Mucosa of rectum (tissue), 2 donors: Measurements from ENCODE around the gene GARS1.
A peak's percentile ranks its signal among the peaks of the same experiment; 100 is the strongest.

ENCODE experiments used
- H3K27ac ChIP-seq, 2 donors: one replicate each; pipeline ENCODE4 v1.7.0; 2013; ENCODE audit warnings: inconsistent platforms in 2 of 2, low read depth in 2 of 2, low read length in 2 of 2
- H3K27me3 ChIP-seq, 2 donors: one replicate each; pipeline ENCODE4 v1.7.0; 2013; ENCODE audit warnings: low read length in 2 of 2; ENCODE audit not compliant: control insufficient read depth in 2 of 2, insufficient read depth in 2 of 2
- H3K36me3 ChIP-seq, 2 donors: one replicate each; pipeline ENCODE4 v1.7.0; 2013; ENCODE audit warnings: low read length in 2 of 2; ENCODE audit not compliant: control insufficient read depth in 2 of 2, insufficient read depth in 2 of 2
- H3K4me1 ChIP-seq, 2 donors: one replicate each; pipeline ENCODE4 v1.7.0; 2013; ENCODE audit warnings: low read length in 2 of 2, mild to moderate bottlenecking in 1 of 2; ENCODE audit not compliant: control insufficient read depth in 2 of 2, insufficient read depth in 2 of 2
- H3K4me3 ChIP-seq, 2 donors: one replicate each; pipeline ENCODE4 v1.7.0; 2013; ENCODE audit warnings: low read length in 2 of 2
- H3K9ac ChIP-seq, 2 donors: one replicate each; pipeline ENCODE4 v1.7.0; 2013; ENCODE audit warnings: low read length in 2 of 2, low read depth in 1 of 2, mild to moderate bottlenecking in 1 of 2
- H3K9me3 ChIP-seq, 2 donors: one replicate each; pipeline ENCODE4 v1.7.0; 2013; ENCODE audit warnings: low read length in 2 of 2; ENCODE audit not compliant: control insufficient read depth in 2 of 2
- donor health status: healthy.
- donor health status: Normal muscosa, but diverticular disease.

GARS1 gene

GRCh38 chr7:30617359-30617758 is 22.7 kb downstream of the GARS1 start:
- peaks cover 34 to 66% of the 10 kb centered on the region in 2 donors for H3K36me3 ChIP-seq
- H3K4me1 ChIP-seq = peaks cover 0 to 8% of the 10 kb centered on the region in 2 donors

GRCh38 chr7:30618080-30618676 is 23.5 kb downstream of the GARS1 start:
- Histone ChIP-seq H3K27me3 (no peaks in the 10 kb centered on the region), H3K9ac (no peak overlapping the region), H3K27ac (no peak overlapping the region), H3K36me3 (peaks cover 33 to 62% of the 10 kb centered on the region in 2 donors), H3K4me3 (no peak overlapping the region), H3K4me1 (peaks cover 0 to 8% of the 10 kb centered on the region in 2 donors), H3K9me3 (no peaks in the 10 kb centered on the region)

More at GRCh38 chr7:30617359-30617758, 22.7 kb downstream of the GARS1 start:
- no peaks in the 10 kb centered on the region for H3K27me3 ChIP-seq
- H3K4me3 ChIP-seq = no peak overlapping the region
- H3K27ac ChIP-seq = peak overlapping the region in 1 of 2 donors; percentile 8
- H3K9me3 ChIP-seq = no peaks in the 10 kb centered on the region
- H3K9ac ChIP-seq = no peak overlapping the region

GRCh38 chr7:30618961-30619360 is 24.3 kb downstream of the GARS1 start:
- Histone ChIP-seq H3K27ac (no peak overlapping the region), H3K4me1 (peaks cover 0 to 8% of the 10 kb centered on the region in 2 donors), H3K27me3 (no peaks in the 10 kb centered on the region), H3K36me3 (peaks cover 34 to 63% of the 10 kb centered on the region in 2 donors), H3K4me3 (no peak overlapping the region), H3K9ac (no peak overlapping the region), H3K9me3 (no peaks in the 10 kb centered on the region)

- no peak overlapping the region for H3K9ac ChIP-seq
- no peaks in the 10 kb centered on the region for H3K9me3 ChIP-seq
- H3K27me3 ChIP-seq = no peaks in the 10 kb centered on the region
- H3K4me3 ChIP-seq = no peak overlapping the region
- no peak overlapping the region for H3K27ac ChIP-seq
- peaks cover 52 to 55% of the 10 kb centered on the region in 2 donors for H3K36me3 ChIP-seq
- no peaks in the 10 kb centered on the region for H3K4me1 ChIP-seq
These were observed 30.6 kb downstream of the GARS1 start for GRCh38 chr7:30625283-30625682.

- Histone ChIP-seq H3K36me3 (peaks cover 49% of the 10 kb centered on the region in 2 donors), H3K4me3 (no peak overlapping the region), H3K4me1 (no peaks in the 10 kb centered on the region), H3K27ac (no peak overlapping the region), H3K9ac (no peak overlapping the region), H3K27me3 (no peaks in the 10 kb centered on the region), H3K9me3 (no peaks in the 10 kb centered on the region)
These were observed 32.3 kb downstream of the GARS1 start for GRCh38 chr7:30627026-30627425.

GRCh38 chr7:30630986-30631385 is 36.3 kb downstream of the GARS1 start:
- no peaks in the 10 kb centered on the region for H3K9me3 ChIP-seq
- H3K4me3 ChIP-seq = no peak overlapping the region
- H3K9ac ChIP-seq = no peak overlapping the region
- no peaks in the 10 kb centered on the region for H3K4me1 ChIP-seq
- H3K27me3 ChIP-seq = no peaks in the 10 kb centered on the region
- peaks cover 58 to 60% of the 10 kb centered on the region in 2 donors for H3K36me3 ChIP-seq
- H3K27ac ChIP-seq = no peak overlapping the region

- Histone ChIP-seq H3K36me3 (peaks cover 45 to 52% of the 10 kb centered on the region in 2 donors), H3K27ac (no peak overlapping the region), H3K27me3 (no peaks in the 10 kb centered on the region), H3K9me3 (no peaks in the 10 kb centered on the region), H3K9ac (no peak overlapping the region), H3K4me3 (no peak overlapping the region), H3K4me1 (no peaks in the 10 kb centered on the region)
These were observed 38.5 kb downstream of the GARS1 start for GRCh38 chr7:30633223-30633622.

GRCh38 chr7:30634193-30634626 is 39.5 kb downstream of the GARS1 start:
- Histone ChIP-seq H3K9me3 (no peaks in the 10 kb centered on the region), H3K27me3 (no peaks in the 10 kb centered on the region), H3K36me3 (peaks cover 38 to 43% of the 10 kb centered on the region in 2 donors), H3K4me1 (no peaks in the 10 kb centered on the region), H3K27ac (no peak overlapping the region), H3K9ac (no peak overlapping the region), H3K4me3 (no peak overlapping the region)

- H3K4me3 ChIP-seq = no peak overlapping the region
- H3K9ac ChIP-seq = no peak overlapping the region
- H3K27ac ChIP-seq = no peak overlapping the region
- H3K4me1 ChIP-seq = no peaks in the 10 kb centered on the region
- H3K9me3 ChIP-seq = no peaks in the 10 kb centered on the region
- no peaks in the 10 kb centered on the region for H3K27me3 ChIP-seq
- peaks cover 32 to 40% of the 10 kb centered on the region in 2 donors for H3K36me3 ChIP-seq
These were observed 40.0 kb downstream of the GARS1 start for GRCh38 chr7:30634634-30635201.

GRCh38 chr7:30635798-30636197 is 41.1 kb downstream of the GARS1 start:
- Histone ChIP-seq H3K9ac (no peak overlapping the region), H3K27me3 (no peaks in the 10 kb centered on the region), H3K4me1 (no peaks in the 10 kb centered on the region), H3K27ac (no peak overlapping the region), H3K36me3 (peaks cover 30 to 40% of the 10 kb centered on the region in 2 donors), H3K9me3 (no peaks in the 10 kb centered on the region), H3K4me3 (no peak overlapping the region)
